ENCODE data around the gene FGF3.

DNA sequence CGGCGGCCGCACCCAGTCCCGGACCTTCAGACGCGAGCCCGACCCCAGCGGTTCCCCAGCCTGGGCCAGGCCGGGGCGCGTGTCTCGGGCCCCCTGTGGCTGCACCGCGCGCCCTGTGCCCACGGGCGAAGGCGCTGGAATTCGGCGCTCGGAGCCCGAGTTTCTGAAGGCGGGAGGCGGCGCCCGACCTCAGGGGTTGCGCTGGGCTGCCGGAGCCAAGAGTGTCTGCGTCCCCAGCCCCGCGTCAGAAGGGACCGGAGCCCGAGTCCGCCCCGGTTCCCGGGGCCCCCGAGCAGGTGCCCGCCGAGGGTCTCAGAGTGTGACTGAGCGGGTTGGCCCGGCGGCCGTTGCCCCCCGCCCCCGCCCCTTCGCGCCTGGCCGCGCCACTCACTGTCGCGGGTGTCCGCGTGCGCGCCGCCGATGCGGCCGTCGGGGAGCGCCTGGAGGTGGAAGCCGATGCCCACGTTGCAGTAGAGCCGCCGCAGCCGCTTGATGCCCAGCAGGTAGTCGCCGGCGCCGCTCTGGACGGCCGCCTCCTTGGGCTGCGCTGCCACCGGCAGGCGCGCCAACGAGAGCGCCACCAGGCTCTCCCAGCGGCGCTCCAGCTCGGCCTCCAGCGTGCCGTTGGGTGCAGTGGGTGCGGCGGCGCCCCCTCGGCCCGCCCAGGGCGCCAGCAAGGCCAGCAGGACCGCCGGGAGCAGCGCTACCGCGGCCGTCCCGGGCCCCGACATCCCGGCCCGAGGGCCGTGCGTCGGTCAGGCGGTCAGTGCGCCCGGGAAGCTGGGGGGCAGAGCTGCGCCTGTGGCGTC lies 44.7 kb downstream of the FGF3 start:
- TF ChIP-seq, protein P1, sequence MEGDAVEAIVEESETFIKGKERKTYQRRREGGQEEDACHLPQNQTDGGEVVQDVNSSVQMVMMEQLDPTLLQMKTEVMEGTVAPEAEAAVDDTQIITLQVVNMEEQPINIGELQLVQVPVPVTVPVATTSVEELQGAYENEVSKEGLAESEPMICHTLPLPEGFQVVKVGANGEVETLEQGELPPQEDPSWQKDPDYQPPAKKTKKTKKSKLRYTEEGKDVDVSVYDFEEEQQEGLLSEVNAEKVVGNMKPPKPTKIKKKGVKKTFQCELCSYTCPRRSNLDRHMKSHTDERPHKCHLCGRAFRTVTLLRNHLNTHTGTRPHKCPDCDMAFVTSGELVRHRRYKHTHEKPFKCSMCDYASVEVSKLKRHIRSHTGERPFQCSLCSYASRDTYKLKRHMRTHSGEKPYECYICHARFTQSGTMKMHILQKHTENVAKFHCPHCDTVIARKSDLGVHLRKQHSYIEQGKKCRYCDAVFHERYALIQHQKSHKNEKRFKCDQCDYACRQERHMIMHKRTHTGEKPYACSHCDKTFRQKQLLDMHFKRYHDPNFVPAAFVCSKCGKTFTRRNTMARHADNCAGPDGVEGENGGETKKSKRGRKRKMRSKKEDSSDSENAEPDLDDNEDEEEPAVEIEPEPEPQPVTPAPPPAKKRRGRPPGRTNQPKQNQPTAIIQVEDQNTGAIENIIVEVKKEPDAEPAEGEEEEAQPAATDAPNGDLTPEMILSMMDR (optimal IDR thresholded peaks at IDR 0.05 in 1 of 3, IDR thresholded peaks at IDR 0.05 in 1 of 3, conservative IDR thresholded peaks at IDR 0.05 in 1 of 3; ENCODE audit: extremely low read depth in 1 of 3, insufficient read depth in 2 of 3, low read length in 3 of 3) = no peak
- peak; percentile 84 for TF ChIP-seq EZH2 (IDR thresholded peaks at IDR 0.05; ENCODE audit: low read length)
